Esophagus squamous epithelium (tissue), 4 donors: Measurements from ENCODE around the gene PLIN5.

ENCODE experiments used
- CTCF ChIP-seq, 6 experiments: fragments of 450-650 bp in 4 of 6; fragments of 200-600 bp in 2 of 6; sonication (generic) in 2 of 6; IDR thresholded peaks; one replicate each; pipeline ENCODE4 v1.5.1; 2016 to 2019; ENCODE audit warnings: antibody characterized with exemption in 6 of 6, mild to moderate bottlenecking in 4 of 6, moderate library complexity in 4 of 6
- POLR2A ChIP-seq, 4 donors: fragments of 450-650 bp; IDR thresholded peaks; one replicate each; pipeline ENCODE4 v1.6.1; 2017; ENCODE audit warnings: antibody characterized with exemption in 4 of 4, mild to moderate bottlenecking in 4 of 4, moderate library complexity in 3 of 4

- TF ChIP-seq POLR2A (IDR thresholded peaks at IDR 0.05) (no peak), CTCF (IDR thresholded peaks at IDR 0.05) (no peak)
These were observed 15.0 kb upstream of the PLIN5 start for GRCh38 chr19:4550018-4550417.
